Heart left ventricle (tissue), 16 donors: ENCODE results near the gene C1QTNF6. TPM values are rescaled to one million over a fixed set of nuclear protein-coding genes. Genes with fewer than 3 reads are reported as not detected.
A peak's percentile ranks its signal among the peaks of the same experiment; 100 is the strongest.

Experiments
- ATAC-seq, 4 donors: fragments of 200-7000 bp; cut with Tn5 transposase; one replicate each; pipeline ENCODE4 v1.9.1; 2020 to 2022; ENCODE audit warnings: moderate library complexity in 4 of 4, mild to moderate bottlenecking in 3 of 4, moderate number of reproducible peaks in 1 of 4
- DNase-seq, 5 donors: peaks; one replicate each; pipeline ENCODE4 v3.0.0-alpha.2; 2020
- H3K27ac ChIP-seq, 12 donors: fragments of 200-600 bp; sonication (generic) in 4 of 12; one replicate each; pipeline versions ENCODE4 v1.5.0 to v1.8.0; 2016 to 2022; ENCODE audit warnings: mild to moderate bottlenecking in 2 of 12
- H3K27me3 ChIP-seq, 9 donors: fragments of 200-600 bp; sonication (generic) in 2 of 9; one replicate each; pipeline versions ENCODE4 v1.5.1 to v1.8.0; 2016 to 2022; ENCODE audit warnings: mild to moderate bottlenecking in 3 of 9
- H3K36me3 ChIP-seq, 9 donors: fragments of 200-600 bp; sonication (generic) in 2 of 9; one replicate each; pipeline versions ENCODE4 v1.5.0 to v1.8.0; 2018 to 2022; ENCODE audit warnings: mild to moderate bottlenecking in 2 of 9
- H3K4me1 ChIP-seq, 12 donors: fragments of 200-600 bp; sonication (generic) in 4 of 12; one replicate each; pipeline versions ENCODE4 v1.5.0 to v1.8.0; 2016 to 2022; ENCODE audit warnings: mild to moderate bottlenecking in 3 of 12
- H3K4me3 ChIP-seq, 12 donors: fragments of 200-600 bp; sonication (generic) in 4 of 12; one replicate each; pipeline versions ENCODE4 v1.5.0 to v1.8.0; 2017 to 2022; ENCODE audit warnings: mild to moderate bottlenecking in 9 of 12, moderate library complexity in 4 of 12
- H3K9me3 ChIP-seq, 12 donors: fragments of 200-600 bp; sonication (generic) in 4 of 12; one replicate each; pipeline versions ENCODE4 v1.5.0 to v1.8.0; 2016 to 2022; ENCODE audit warnings: mild to moderate bottlenecking in 1 of 12
- POLR2A ChIP-seq, 2 donors: fragments of 450-650 bp; IDR thresholded peaks; one replicate each; pipeline ENCODE4 v1.6.1; 2017; ENCODE audit warnings: antibody characterized with exemption in 2 of 2, mild to moderate bottlenecking in 2 of 2, moderate library complexity in 2 of 2
- WGBS, 4 donors: extraction: QIAGEN DNeasy Blood & Tissue Kit in 2 of 4; methylation state at CpG; one replicate each; pipeline versions ENCODE4 v1.1.5 to v1.1.7; 2013 to 2018; 5-methylcytosine and 5-hydroxymethylcytosine counted together
- intact Hi-C, 10 donors: fragments of 100-400 bp; cut with DNase I; formaldehyde crosslinking; loops; one replicate each; pipeline versions ENCODE4 v1.11.1 to v1.14.2; 2022
- polyA plus RNA-seq, 2 donors: library from polyadenylated mRNA; stranded (reverse); fragments of 200-250 nt; gene quantifications; one replicate each; pipeline ENCODE4 v1.2.3, GENCODE V29; 2013
- total RNA-seq, 9 donors: library from RNA; depleted of rRNA in 2 of 9; stranded (reverse); fragments of >200 nt in 2 of 9; fragmentation: NEBNext Ultra II Directional in 3 of 9; extraction: Animal tissue kit (Norgen Biotek cat#: 25700) in 3 of 9; gene quantifications; one replicate each; pipeline versions ENCODE4 v1.1.0 to v1.2.4, GENCODE V29; 2016 to 2023
- TF ChIP-seq, protein P1 (sequence below), 12 donors: fragments of 200-600 bp; sonication (generic) in 4 of 12; IDR thresholded peaks; one replicate each; pipeline versions ENCODE4 v1.5.0 to v1.8.0; 2018 to 2022; ENCODE audit warnings: antibody characterized with exemption in 12 of 12, mild to moderate bottlenecking in 5 of 12
- donor health status: ischemic (EF 13 %, LVEDD 7.1; RV severe dilation, severe dysfunction).
- donor health status: healthy with polysubstance abuse.
- donor health status: DM: no; HTN: yes; CAD: no.
- donor health status: DM: no; HTN: no; CAD: no.
- donor health status: ischemic (EF 25% LVEDD 6.9; RV normal size, moderate dysfunction).
- donor health status: ischemic (EF 25% LVEDD 5.7; RV mildly dilated, moderate dysfunction).
- donor health status: healthy.
- donor health status: DM: yes; HTN: yes; CAD: no.
- donor health status: ischemic (EF 35%, LVEDD 5.7; RV mildly dilated, moderate dysfunction).
- donor health status: nonischemic (EF 11% LVEDD 7.7; RV severe dilation, severe dysfunction).
- donor health status: DM: yes; HTN: yes; CAD: no.
- donor health status: PGD.
- donor health status: ischemic (EF 29% LVEDD 5.4; RV normal size, mild dysfunction).
- donor health status: nonischemic (EF 23%, LVEDD 6.1; RV moderate dilation, normal function).

The C1QTNF6 gene
- total and polyA plus RNA-seq, 11 donors, result 0.31 to 11.9 (median 1.4) TPM

DNA sequence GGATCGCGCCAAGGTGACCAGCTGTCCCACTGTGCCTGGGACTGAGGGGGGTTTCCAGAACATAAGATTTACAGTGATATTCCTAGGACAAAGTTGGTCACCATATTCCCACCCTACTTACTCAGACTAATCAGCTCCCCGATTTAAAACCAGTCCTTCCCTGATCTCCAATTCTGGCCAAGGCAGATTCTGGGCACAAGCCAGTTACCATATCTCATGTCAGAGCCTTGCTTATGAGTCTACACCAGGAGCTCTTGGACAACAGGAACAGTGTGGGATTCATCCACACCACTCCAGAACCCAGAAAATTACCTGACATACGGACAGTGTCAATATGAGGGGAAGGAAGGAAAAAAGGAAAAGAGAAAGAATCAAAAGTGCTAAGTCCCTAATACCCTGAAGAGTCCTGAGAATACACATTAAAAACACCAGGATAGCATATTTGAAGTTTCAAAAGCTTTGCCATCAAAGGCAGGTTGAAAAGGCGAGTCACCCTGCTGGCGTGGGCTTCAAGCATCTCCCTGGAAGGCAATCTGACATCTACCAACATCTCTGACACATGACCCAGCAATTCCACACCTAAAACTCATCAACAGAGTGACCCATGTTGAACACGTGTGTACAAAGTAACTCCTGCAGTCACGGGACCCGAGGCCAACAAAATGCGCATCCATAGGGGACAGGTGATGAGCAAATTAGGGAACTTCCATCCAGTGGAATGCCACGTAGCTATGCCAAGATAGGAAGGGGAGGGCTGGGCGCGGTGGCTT, 30.3 kb downstream of the C1QTNF6 start:
- WGBS, 4 donors, result 77 to 83% (median 79%) methylated on average over 13 of the region's 13 CpGs
- Histone ChIP-seq H3K4me1 (peaks cover 0 to 9% (median 0%) of the 10 kb centered on the region in 12 donors), H3K27ac (no peak overlapping the region), H3K9me3 (peaks cover 0 to 5% (median 0%) of the 10 kb centered on the region in 12 donors), H3K36me3 (no peaks in the 10 kb centered on the region), H3K27me3 (peaks cover 0 to 23% (median 0%) of the 10 kb centered on the region in 9 donors), H3K4me3 (no peak overlapping the region)
- DNase-seq (no peak), ATAC-seq (no peak)
- no peak for TF ChIP-seq POLR2A (IDR thresholded peaks at IDR 0.05)
- TF ChIP-seq, protein P1, sequence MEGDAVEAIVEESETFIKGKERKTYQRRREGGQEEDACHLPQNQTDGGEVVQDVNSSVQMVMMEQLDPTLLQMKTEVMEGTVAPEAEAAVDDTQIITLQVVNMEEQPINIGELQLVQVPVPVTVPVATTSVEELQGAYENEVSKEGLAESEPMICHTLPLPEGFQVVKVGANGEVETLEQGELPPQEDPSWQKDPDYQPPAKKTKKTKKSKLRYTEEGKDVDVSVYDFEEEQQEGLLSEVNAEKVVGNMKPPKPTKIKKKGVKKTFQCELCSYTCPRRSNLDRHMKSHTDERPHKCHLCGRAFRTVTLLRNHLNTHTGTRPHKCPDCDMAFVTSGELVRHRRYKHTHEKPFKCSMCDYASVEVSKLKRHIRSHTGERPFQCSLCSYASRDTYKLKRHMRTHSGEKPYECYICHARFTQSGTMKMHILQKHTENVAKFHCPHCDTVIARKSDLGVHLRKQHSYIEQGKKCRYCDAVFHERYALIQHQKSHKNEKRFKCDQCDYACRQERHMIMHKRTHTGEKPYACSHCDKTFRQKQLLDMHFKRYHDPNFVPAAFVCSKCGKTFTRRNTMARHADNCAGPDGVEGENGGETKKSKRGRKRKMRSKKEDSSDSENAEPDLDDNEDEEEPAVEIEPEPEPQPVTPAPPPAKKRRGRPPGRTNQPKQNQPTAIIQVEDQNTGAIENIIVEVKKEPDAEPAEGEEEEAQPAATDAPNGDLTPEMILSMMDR (IDR thresholded peaks at IDR 0.05), result no peak
- intact Hi-C loops, result loop anchor here in 2 of 10 donors (10.0 kb wide), 2 partner anchors 73 to 83 kb away; no protein-coding TSS in a partner anchor

DNA sequence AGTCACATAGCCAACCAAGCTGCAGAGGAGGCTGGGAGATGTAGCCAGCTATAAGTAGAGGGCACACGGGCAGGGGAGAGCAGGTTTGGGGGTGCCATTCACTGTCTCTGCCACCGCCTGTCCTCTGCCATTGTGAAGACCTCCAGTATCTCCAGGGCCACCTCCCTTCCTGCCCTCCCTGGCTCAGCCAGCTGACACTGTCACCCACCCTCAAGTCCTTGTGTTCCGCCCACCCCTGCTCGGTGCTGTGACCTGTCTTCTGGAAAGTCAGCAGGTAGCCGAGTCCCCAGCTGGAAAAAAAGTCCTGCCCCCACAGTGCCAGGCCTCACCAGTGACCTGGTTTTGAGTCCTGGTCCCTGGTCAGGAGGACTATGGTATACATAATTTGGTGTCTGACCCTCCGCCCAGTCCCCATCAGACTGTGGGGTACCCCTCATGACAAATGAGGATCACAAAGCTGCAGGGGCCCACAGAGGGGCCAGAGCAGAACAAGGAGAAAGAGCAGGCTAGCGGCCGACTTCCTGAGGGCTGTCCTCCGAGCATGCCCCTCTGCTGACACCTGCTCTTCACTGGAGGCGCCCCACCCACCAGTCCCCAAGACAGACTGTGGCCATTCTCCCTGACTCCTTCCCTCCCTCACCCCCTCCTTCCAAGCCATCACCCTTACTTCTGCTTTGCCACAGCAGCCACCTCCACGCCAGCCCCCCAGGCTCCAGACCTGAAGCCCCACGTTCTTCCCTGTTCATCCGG, 31.2 kb downstream of the C1QTNF6 start:
- peaks cover 0 to 24% (median 0%) of the 10 kb centered on the region in 9 donors for H3K27me3 ChIP-seq
- intact Hi-C loops, result loop anchor here in 2 of 10 donors (10.0 kb wide), 2 partner anchors 72 to 82 kb away; no protein-coding TSS in a partner anchor
- H3K4me1 ChIP-seq, result peaks cover 0 to under 1% (median 0%) of the 10 kb centered on the region in 12 donors
- 73 to 78% (median 77%) methylated on average over 12 to 13 of the region's 13 CpGs for WGBS, 4 donors
- H3K36me3 ChIP-seq, result no peaks in the 10 kb centered on the region
- DNase-seq (peak in 1 of 5 donors; percentile 35), ATAC-seq (no peak)
- no peak overlapping the region for H3K27ac ChIP-seq
- H3K9me3 ChIP-seq, result peaks cover 0 to 7% (median under 1%) of the 10 kb centered on the region in 12 donors
- no peak for TF ChIP-seq POLR2A (IDR thresholded peaks at IDR 0.05)
- TF ChIP-seq, protein P1 (IDR thresholded peaks at IDR 0.05), result no peak
- H3K4me3 ChIP-seq, result no peak overlapping the region

DNA sequence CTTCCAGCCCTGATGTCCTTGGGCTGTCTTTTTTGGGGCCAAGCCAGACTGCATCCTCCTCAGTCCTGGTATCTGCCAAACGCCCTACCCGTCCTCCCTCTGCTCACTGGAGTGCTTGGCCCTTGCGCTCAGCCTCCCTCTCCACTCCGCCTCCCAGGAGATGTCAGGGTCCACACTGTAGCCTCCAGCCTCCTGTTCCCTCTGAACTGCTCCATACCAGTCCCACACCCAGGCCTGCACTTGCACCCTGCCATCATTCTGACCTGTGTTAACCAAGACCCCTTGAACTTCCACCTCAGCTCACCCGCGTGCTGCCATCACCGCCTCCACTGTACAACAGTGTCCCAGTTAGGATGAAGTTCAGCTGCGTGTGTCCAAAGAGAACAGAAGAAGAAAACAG, 32.1 kb downstream of the C1QTNF6 start:
- ATAC-seq (no peak), DNase-seq (peak in 1 of 5 donors; percentile 20)
- intact Hi-C loops, result loop anchor here in 2 of 10 donors (10.0 kb wide), 2 partner anchors 71 to 81 kb away; no protein-coding TSS in a partner anchor
- H3K27me3 ChIP-seq, result peaks cover 0 to 24% (median 0%) of the 10 kb centered on the region in 9 donors
- no peak overlapping the region for H3K27ac ChIP-seq
- no peak for TF ChIP-seq POLR2A (IDR thresholded peaks at IDR 0.05)
- TF ChIP-seq, protein P1 (IDR thresholded peaks at IDR 0.05), result no peak
- no peak overlapping the region for H3K4me3 ChIP-seq
- WGBS, 4 donors, result 92 to 95% (median 93%) methylated on average over 8 of the region's 8 CpGs
- H3K4me1 ChIP-seq, result no peaks in the 10 kb centered on the region
- peaks cover 0 to 10% (median 0%) of the 10 kb centered on the region in 12 donors for H3K9me3 ChIP-seq
- no peaks in the 10 kb centered on the region for H3K36me3 ChIP-seq
